ENCODE measurements around the gene FSIP1.

DNA sequence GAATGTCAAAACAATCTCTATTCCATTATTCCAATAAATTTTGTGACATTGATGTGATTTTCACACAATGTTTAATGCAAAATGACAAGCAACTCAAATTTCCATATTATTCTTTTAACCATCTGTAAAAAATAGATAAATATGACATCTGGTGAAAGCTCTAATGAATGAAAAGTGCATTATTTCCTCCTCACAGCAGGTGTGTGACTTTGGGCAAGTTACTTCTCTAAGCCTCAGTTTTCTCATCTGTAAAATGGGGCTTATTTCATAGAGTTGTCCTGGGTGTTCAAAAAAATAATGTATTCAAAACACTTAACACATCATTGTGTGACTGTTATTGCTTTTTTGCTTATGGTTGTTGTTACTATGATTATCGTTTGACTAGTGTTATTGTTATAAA lies 131.3 kb downstream of the FSIP1 start:
- TF ChIP-seq POLR2AphosphoS5 (IDR thresholded peaks at IDR 0.05; ENCODE audit: low read depth, low read length) (no peak), SIN3A (IDR thresholded peaks at IDR 0.05; ENCODE audit: borderline replicate concordance, insufficient read depth, low read length) (no peak)
